IPS-20b (cell line): ENCODE measurements around the gene VGLL4.

Experiments used
- H3K27ac ChIP-seq: one replicate; pipeline ENCODE4 v1.5.1; 2013; ENCODE audit warnings: low read length
- H3K27me3 ChIP-seq: 2 replicates; pipeline ENCODE4 v1.6.1; 2013; ENCODE audit warnings: mild to moderate bottlenecking, low read length, inconsistent platforms; ENCODE audit not compliant: insufficient read depth
- H3K36me3 ChIP-seq: 2 replicates; pipeline ENCODE4 v1.6.1; 2013; ENCODE audit warnings: low read depth, mild to moderate bottlenecking, inconsistent platforms, low read length, moderate library complexity; ENCODE audit not compliant: insufficient read depth
- H3K4me1 ChIP-seq: 2 replicates; pipeline ENCODE4 v1.6.1; 2013; ENCODE audit warnings: mild to moderate bottlenecking, control low read depth, inconsistent platforms, low read length, moderate library complexity; ENCODE audit not compliant: insufficient read depth
- H3K4me3 ChIP-seq: 2 replicates; pipeline ENCODE4 v1.5.1; 2013; ENCODE audit warnings: mild to moderate bottlenecking, low read length, inconsistent platforms
- H3K9ac ChIP-seq: 2 replicates; pipeline ENCODE4 v1.6.1; 2013; ENCODE audit warnings: low read depth, mild to moderate bottlenecking, inconsistent platforms, low read length, moderate library complexity
- H3K9me3 ChIP-seq: 2 replicates; pipeline ENCODE4 v1.6.1; 2013; ENCODE audit warnings: mild to moderate bottlenecking, low read depth, low read length, inconsistent platforms; ENCODE audit not compliant: insufficient read depth

The VGLL4 gene

DNA sequence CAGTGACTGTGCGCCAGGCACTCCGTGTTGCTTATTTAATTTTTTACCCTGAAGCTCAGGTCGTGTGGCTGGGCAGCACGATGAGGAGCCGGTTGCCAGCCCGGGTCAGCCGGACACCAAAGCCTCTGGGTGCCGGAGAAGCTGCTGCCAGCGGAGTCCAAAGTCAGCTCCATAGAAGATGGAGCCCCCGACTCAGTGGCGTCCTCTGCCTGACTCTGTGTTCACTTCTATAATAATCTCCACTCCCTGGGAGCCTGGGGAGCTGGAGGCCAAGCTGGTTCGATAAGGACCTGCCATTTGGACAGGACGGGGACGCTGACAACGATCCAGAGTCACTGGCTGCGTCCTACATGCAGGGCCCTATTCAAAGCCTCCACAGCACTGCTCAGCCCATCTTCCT, 78.6 kb downstream of the VGLL4 start:
- H3K4me1 ChIP-seq, result no peaks in the 10 kb centered on the region
- H3K27ac ChIP-seq, result no peak overlapping the region
- H3K4me3 ChIP-seq, result no peak overlapping the region
- peaks cover 36% of the 10 kb centered on the region for H3K36me3 ChIP-seq
- H3K9me3 ChIP-seq, result no peaks in the 10 kb centered on the region
- no peaks in the 10 kb centered on the region for H3K27me3 ChIP-seq
- no peak overlapping the region for H3K9ac ChIP-seq

DNA sequence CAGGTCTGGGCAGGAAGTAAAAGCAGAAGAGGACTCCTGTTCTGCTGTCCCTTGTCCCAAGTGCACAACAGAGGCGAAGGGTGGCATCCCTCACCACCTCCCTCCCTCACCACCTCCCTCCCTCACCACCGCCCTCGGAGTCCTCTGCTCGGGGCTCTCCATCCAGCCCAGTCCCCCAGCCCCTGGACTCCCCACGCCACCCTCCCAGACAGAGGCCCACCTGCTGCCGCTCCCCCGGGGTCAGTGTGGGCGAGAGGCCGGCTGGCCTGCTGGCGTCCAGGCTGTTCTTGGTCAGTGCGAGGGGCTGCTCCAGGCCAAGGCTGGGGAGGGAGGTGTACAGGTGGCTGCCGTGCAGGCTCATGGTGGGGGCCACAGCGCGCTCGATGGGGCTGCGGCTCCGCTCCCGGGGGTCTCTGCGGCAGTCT, 79.1 kb downstream of the VGLL4 start:
- Histone ChIP-seq H3K27ac (no peak overlapping the region), H3K27me3 (no peaks in the 10 kb centered on the region), H3K4me1 (no peaks in the 10 kb centered on the region)

DNA sequence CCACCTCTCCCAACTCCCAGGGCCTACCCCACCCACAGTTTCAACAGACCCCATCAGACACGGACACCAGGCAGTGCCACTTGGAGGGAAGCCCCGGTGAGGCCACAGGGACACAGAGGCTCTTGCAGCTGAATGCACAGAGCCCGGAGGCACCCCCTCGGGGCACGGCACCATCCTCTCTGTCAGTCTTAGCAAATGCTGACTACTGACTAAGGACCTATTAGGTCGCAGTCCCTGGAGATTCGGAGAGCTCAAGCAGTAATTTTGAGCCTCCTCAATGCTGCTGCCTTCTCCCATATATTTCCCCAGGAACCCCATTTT, 79.9 kb downstream of the VGLL4 start:
- Histone ChIP-seq H3K4me1 (no peaks in the 10 kb centered on the region), H3K36me3 (peaks cover 36% of the 10 kb centered on the region), H3K9ac (no peak overlapping the region), H3K27ac (no peak overlapping the region), H3K9me3 (no peaks in the 10 kb centered on the region), H3K4me3 (no peak overlapping the region), H3K27me3 (no peaks in the 10 kb centered on the region)

More for the DNA sequence above, 79.1 kb downstream of the VGLL4 start:
- H3K9me3 ChIP-seq, result no peaks in the 10 kb centered on the region
- no peak overlapping the region for H3K4me3 ChIP-seq
- H3K36me3 ChIP-seq, result peaks cover 36% of the 10 kb centered on the region
- no peak overlapping the region for H3K9ac ChIP-seq

DNA sequence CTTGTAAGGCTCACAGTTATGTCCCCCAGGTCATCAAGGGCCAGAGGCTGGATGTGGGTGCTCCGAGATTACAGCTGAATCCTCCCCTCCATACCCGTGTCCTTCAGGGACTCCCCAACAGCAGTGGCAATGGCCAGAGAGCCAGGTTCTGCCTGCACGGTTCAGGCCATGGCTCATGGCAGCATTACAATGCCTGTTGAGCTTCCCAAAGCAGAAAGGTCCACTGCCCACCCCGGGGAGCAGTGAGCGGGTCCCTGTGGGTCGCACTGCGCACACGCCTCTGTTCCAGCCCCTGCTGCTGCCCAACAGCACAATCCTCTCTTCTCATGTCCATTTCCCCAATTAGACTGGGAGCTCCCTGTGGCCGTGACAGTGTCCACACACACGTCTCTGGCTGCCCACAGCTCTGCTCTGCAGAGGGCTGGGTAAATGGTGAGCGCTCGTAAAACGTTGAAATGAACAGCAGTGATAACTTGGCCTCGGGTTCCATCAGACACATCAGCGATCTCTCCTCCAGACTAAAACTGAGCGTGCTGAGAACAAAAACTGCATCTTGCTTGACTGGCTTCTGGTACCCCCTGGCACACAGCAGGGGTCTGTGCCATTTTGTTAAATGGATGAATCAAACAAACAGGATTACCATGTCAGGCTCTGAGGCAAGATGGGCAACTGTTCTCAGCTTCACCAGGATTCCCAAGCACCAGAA, 80.4 kb downstream of the VGLL4 start:
- Histone ChIP-seq H3K36me3 (peaks cover 41% of the 10 kb centered on the region), H3K4me3 (no peak overlapping the region), H3K9me3 (no peaks in the 10 kb centered on the region), H3K9ac (no peak overlapping the region), H3K27ac (no peak overlapping the region), H3K4me1 (no peaks in the 10 kb centered on the region), H3K27me3 (no peaks in the 10 kb centered on the region)

DNA sequence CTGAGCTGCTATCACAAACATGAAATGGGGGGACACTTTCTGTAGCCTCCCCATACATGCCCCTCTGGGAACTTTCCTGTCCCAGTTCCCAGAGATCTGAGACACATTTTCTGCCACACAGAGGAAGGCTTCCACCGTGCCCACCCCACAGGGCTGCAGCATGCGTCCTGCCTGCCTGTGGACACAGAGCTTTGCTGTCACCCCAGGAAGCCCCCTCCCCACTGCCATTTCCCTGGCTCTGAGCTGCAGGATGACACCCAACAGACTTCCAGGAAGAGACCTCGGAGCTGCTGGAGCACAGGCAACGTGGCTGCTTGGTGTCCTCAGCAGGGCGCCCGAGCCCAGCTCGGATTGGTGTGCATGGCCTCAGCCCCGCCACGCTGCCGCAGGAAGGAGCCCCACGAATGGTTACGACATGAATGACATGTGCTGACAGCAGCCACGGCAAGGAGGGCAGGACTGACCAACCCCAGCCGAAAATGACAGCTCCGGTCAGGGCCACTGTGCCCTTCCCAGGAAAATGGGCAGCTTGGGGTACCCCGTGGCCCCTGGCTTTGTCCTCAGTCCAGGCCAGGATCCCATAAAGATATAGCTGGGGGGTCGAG, 81.3 kb downstream of the VGLL4 start:
- no peak overlapping the region for H3K9ac ChIP-seq
- H3K4me1 ChIP-seq, result no peaks in the 10 kb centered on the region
- H3K4me3 ChIP-seq, result no peak overlapping the region
- no peaks in the 10 kb centered on the region for H3K27me3 ChIP-seq
- no peaks in the 10 kb centered on the region for H3K9me3 ChIP-seq
- peaks cover 44% of the 10 kb centered on the region for H3K36me3 ChIP-seq
- H3K27ac ChIP-seq, result no peak overlapping the region

DNA sequence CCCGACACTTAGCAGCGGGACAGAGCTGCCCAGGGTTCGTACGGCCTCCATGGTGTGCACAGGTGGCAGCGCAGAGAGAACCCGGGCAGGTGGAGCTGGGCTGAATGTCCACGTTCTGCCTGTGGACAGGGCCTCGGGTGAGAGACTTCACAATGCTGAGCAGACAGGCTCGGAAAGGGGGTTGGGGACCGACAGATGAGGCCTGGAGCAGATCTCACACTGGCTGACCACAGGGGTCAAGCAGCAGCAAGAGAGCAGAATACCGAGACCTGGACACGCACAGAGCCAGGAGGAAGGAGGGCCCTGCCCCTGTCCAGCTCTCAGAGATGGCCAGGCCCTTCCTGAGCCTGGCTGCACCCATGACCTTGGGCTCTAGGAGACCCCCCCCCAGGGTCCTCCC, 83.0 kb downstream of the VGLL4 start:
- H3K9me3 ChIP-seq, result no peaks in the 10 kb centered on the region
- no peaks in the 10 kb centered on the region for H3K27me3 ChIP-seq
- peaks cover 42% of the 10 kb centered on the region for H3K36me3 ChIP-seq
- H3K9ac ChIP-seq, result no peak overlapping the region
- H3K4me3 ChIP-seq, result no peak overlapping the region
- no peak overlapping the region for H3K27ac ChIP-seq
- H3K4me1 ChIP-seq, result no peaks in the 10 kb centered on the region

DNA sequence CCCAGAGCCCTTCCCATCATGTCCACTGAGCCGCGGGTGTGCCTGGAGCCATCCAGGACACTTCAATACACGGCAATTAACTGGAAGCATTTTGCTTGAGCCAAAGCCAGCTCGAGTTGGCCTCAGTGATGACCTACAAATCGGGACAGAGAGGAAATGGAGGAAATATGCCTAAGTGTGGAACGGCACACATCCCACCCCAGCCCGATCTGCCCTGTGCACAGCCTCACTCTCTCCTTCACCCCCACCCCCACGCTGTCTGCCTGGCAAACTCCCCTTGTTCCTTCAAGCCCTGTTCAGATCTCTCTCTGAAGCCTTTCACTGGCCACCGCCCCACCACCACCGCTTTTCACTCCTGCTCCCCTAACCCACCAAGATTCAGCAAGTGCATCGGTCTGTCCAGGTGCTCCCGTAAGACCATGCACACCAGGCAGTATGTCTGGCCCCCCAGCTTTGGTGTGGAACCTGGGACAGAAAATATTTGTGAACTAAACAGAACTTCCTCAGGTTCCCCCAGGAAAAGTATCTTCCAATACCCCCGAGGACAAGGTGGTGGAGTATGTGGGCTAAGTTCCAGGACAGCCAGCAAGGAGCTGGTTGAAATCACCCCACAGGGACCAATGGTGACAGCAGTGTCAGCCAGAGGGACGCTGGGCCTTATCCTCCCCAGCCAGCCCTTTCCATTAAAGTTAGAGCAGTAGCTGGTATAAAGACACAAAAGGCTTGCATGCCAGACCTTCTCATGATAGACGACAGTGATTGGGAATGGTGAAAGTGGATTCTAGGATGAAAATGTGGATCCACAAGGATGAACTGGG, 83.7 kb downstream of the VGLL4 start:
- H3K9me3 ChIP-seq, result no peaks in the 10 kb centered on the region
- no peaks in the 10 kb centered on the region for H3K4me1 ChIP-seq
- no peak overlapping the region for H3K27ac ChIP-seq
- H3K9ac ChIP-seq, result no peak overlapping the region
- H3K27me3 ChIP-seq, result no peaks in the 10 kb centered on the region
- peaks cover 45% of the 10 kb centered on the region for H3K36me3 ChIP-seq
- no peak overlapping the region for H3K4me3 ChIP-seq

DNA sequence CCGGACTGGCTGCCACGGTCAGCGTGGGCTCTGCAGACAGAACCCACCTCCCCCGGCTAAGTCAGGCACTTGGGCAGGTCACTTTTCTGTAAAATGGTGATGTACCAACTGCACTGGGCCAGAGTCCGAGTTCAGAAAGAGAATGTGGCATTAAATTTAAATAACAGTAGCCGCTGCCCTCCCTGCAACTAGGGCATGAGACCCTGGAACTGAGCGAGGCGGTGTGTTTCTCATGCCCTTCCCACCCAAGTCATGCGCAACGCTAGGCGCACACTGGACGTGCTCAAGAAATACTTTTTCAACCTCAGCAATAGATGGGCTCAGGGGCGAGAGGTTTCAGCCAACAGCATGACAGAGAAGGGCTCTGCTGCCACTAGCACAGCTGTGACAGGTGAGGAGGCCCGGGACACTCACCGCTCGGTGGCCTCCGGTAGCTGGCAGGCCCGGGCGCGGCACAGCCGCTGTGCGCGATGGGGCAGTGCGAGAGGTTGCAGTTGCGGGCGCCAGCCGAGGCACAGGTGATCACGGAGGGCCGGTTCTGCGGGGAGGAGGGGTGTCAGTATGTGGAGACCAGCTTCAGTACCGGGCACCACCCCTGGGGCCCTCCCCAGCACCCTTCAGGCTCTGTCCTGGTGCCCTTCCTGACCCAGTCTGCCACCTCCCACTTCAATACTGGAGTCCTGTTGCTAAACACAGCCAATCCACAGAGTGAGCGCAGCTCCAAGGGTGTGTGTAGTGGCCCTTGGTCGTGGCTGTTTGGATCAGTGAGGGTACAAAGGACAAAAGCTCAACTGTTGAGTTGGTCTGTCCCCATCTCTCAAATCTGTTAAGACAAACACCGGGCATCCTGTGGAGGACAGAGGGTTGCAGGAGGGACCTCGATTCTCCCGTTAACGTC, 84.5 kb downstream of the VGLL4 start:
- H3K4me1 ChIP-seq, result no peaks in the 10 kb centered on the region
- no peaks in the 10 kb centered on the region for H3K27me3 ChIP-seq
- H3K27ac ChIP-seq, result no peak overlapping the region
- no peak overlapping the region for H3K9ac ChIP-seq
- no peaks in the 10 kb centered on the region for H3K9me3 ChIP-seq
- H3K36me3 ChIP-seq, result peaks cover 43% of the 10 kb centered on the region
- no peak overlapping the region for H3K4me3 ChIP-seq

DNA sequence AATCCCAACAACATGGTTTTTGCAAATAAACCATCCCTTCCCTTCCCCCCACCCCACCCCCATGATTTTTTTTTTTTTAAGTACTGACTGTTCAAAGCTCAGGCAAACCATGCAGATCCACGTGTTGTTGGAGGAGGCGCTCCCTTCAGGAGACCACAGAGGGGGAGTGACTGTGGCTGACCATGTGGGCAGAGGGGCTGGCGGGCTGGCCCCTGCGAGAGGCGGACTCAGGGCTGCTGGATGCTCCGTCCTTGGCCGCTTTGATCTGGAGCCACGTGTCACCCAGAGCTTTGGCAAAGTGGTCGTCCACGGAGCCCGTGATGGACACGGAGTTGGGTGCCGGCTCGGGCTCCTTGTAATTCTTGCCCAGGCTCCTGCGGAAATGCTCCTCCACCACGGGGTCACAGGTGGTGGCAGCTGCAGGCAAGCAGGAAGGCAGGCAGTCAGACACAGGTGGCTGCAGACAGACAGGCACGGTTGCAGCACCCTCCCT, 85.3 kb downstream of the VGLL4 start:
- H3K36me3 ChIP-seq, result peaks cover 36% of the 10 kb centered on the region
- no peaks in the 10 kb centered on the region for H3K27me3 ChIP-seq
- no peaks in the 10 kb centered on the region for H3K4me1 ChIP-seq
- no peak overlapping the region for H3K27ac ChIP-seq
- no peaks in the 10 kb centered on the region for H3K9me3 ChIP-seq
- no peak overlapping the region for H3K9ac ChIP-seq
- H3K4me3 ChIP-seq, result no peak overlapping the region

DNA sequence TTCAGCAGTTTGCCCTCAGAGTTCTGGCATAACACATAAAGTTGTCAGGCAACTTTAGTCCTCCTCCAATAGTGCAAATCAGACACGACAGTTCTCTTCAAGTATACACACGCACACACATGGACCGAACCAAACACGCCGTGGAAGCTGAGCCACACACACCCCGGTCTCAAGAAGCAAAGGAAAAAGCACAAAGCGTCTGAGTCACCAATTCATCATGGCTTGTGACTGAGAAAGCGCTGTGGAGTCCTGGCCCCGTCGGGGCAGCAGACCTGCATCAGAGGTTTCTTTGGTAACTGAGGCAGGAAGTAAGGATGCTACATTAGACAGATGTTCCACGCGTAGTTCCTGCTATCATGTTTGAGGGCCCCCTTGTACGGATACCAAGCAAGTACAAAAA, 85.7 kb downstream of the VGLL4 start:
- no peak overlapping the region for H3K27ac ChIP-seq
- H3K9ac ChIP-seq, result no peak overlapping the region
- H3K36me3 ChIP-seq, result peaks cover 32% of the 10 kb centered on the region
- H3K27me3 ChIP-seq, result no peaks in the 10 kb centered on the region
- H3K9me3 ChIP-seq, result no peaks in the 10 kb centered on the region
- H3K4me1 ChIP-seq, result no peaks in the 10 kb centered on the region
- no peak overlapping the region for H3K4me3 ChIP-seq

DNA sequence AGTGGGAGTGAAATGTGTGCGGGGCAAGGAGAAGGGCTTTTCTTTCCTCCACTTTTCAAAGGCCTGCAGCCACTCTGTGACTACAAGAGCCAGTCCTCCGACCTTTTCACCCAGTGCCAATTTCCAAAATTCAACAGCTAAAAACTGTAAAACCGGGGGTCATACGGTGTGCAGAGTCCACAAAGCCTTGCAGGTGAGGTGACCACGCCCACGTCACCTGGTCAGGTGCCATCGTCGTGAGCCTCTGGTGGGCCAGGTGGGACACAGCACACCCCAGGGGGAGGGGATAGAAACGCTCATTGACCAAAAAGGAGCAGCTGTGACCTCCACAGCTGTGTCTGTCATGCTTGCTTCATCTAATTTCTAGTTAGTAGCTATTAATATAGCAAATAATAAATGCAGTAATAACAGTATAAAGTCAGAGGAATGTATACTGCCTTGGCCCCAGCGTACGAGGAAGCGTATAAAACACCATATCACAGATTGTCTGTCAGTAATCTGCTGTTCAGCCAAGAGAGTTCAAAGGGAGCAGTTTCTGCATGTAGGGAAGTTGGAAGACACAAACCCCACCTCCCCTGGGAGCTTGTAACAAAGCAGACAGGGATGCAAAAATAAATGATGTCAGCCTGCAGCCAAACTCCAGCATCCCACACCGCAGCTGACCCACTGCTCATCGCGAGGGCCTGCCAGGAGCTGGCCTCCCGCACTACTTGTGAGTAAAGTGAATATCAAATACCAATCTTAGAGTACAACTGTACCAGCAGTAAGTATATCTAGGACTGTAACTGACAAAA, 86.7 kb downstream of the VGLL4 start:
- Histone ChIP-seq H3K27ac (no peak overlapping the region), H3K4me1 (no peaks in the 10 kb centered on the region), H3K9me3 (no peaks in the 10 kb centered on the region), H3K9ac (no peak overlapping the region), H3K36me3 (peaks cover 23% of the 10 kb centered on the region), H3K27me3 (no peaks in the 10 kb centered on the region), H3K4me3 (no peak overlapping the region)
